SH-SY5Y (cell line): ENCODE measurements around the gene PPP1R2C.

ENCODE experiments used
- GATA2 ChIP-seq: IDR thresholded peaks from 2 replicates; pipeline ENCODE4 v1.6.1; 2011; ENCODE audit warnings: mild to moderate bottlenecking, low read depth, low read length
- GATA3 ChIP-seq: IDR thresholded peaks from 2 replicates; pipeline ENCODE4 v1.6.1; 2011; ENCODE audit warnings: low read depth, mild to moderate bottlenecking, low read length, moderate library complexity

GRCh38 chrX:42739258-42739657, 38.7 kb downstream of the PPP1R2C start:
- no peak for TF ChIP-seq GATA3
- TF ChIP-seq GATA2, result no peak
